Measurements from ENCODE around the gene ASB2.

ASB2 gene

GRCh38 chr14:93981316-93982229, 5.2 kb upstream of the ASB2 start:
- no peak for DNase-seq

DNA sequence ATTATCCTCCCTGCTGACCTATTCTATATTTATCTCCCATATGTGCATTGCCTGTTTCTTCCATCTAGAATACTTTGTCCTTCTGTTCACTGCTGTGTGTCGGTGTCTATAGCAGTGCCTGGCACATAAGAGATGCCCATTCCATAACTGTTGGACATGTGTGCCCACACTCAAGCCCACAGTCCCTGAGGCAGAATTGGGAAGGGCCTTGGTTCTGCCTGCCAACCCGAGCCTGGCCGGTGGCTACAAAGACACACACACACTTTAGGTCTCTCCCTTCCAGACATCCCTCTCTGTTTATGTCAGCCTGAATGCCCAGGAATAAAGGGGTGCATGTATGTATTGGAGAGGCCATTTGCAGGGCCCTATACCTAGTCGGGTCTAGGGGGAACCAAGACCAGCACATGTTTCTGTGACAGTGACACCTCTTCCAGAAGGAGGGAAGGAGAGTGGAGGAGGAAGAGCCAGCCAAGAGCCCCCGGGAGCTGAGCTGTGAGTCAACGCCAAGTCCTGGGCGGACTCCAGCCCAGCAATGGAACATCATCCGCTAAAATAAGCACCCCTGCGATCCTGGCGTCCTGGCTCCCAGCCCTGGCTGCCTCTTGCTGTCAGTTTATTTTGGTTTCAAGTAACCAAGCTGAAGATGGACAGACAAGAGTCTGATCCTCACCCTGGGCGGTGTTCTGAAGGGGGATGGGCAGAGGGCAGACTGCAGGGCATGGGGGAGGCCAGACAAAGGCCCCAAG, 4.3 kb upstream of the ASB2 start:
- peak in 9 of 56 donors; percentile 11 to 31 (median 13) for DNase-seq

GRCh38 chr14:93978735-93979134, 2.4 kb upstream of the ASB2 start:
- DNase-seq: no peak

DNA sequence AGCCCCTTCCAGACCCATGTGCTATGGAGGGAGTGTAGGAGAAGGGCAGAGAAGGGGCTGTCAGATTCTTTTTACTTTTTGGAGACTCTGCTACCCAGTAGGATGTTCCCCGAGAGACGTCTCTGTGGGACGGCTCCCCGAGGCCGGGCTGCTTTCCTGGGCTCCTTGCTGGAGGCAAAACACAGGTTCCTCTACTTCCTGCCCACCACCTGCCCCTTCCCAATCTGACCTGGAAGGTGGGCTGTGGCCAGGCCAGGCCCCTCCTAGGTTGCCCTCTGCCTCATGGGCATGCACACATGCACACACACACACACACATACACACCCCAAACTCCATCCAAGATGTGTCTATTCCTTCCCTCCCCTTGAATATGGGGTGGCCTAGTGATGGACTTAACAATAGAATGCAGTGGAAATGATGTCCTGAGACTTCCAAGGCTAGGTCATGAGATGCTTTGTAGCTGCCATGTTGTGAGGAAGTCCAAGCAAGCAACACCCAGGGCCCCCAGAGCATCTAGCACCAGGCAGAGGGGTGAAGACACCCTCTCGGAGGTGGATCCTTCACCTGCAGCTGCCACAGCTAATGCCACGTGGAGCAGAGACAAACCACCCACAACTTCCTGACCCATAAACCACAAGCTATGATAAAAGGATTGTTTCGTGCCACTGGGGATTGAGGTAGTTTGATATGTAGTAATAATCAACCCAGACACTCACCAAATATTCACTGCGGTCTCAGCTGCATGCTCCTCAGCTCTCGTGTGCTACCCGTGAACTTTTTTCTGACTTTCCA, 1.6 kb upstream of the ASB2 start:
- no peak for DNase-seq

GRCh38 chr14:93977171-93977570, 801 bp upstream of the ASB2 start:
- no peak for DNase-seq

- DNase-seq: peak in 2 of 56 donors; percentile 27 to 48
These were observed 436 bp downstream of the ASB2 start for GRCh38 chr14:93975791-93976476.

DNA sequence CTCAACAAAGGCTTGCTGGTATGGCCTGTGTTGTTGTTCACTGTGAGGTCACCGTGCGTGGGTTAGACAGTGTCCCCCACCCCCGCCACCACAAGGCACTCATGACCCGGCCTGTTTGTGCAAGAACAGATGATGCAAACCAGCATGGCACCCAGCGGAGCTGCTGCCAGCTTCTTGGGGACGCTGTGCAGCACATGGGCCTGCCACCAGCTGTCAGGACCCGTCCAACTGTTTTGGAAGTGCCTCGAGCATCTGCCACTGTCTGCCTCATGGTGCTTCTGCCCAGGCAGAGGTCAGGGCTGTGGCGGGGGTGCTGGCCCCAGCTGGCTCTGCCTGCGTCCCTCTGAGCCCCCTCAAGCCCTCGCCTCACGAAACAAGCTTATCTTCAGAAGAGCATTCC, 1.5 kb downstream of the ASB2 start:
- DNase-seq: peak in 7 of 56 donors; percentile 15 to 51 (median 36)

DNA sequence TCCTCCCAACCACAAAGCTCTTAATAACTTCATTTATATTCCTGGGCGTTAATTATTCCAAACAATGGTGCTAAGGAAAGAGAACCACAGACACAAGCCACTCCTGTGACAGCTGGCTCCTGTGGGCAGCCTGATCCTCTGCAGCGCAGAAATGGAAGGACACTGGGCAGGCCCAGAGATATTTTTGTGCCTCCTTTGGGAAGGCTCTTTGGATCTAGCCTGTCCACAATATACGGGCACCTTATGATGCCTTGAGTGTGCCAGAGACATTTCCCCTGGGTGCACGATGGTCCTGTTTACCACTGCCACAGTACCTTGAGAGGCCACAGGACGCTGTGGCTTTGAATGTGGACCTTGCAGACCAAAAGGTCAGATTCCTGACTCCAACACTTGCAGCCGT, 2.1 kb downstream of the ASB2 start:
- DNase-seq: no peak

DNA sequence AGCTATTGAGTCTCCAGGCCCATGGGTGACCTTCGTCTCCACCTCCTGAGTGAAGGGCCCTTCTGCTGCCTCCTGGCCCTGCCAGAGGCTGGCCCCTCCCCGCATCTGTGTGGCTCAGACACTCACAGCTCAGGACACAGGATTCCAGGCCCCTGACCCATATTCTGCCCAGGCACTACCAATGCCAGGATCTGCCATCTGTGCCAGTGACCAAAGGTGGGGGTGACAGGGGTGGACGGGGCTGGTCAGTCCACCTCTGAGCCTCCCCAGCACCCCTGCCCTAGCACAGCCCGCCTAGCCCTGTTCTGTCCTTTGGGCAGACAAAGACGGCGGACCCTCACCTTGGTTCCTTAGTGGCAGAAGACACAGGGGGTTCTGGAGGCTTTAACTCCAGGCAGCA, 2.8 kb downstream of the ASB2 start:
- no peak for DNase-seq

DNA sequence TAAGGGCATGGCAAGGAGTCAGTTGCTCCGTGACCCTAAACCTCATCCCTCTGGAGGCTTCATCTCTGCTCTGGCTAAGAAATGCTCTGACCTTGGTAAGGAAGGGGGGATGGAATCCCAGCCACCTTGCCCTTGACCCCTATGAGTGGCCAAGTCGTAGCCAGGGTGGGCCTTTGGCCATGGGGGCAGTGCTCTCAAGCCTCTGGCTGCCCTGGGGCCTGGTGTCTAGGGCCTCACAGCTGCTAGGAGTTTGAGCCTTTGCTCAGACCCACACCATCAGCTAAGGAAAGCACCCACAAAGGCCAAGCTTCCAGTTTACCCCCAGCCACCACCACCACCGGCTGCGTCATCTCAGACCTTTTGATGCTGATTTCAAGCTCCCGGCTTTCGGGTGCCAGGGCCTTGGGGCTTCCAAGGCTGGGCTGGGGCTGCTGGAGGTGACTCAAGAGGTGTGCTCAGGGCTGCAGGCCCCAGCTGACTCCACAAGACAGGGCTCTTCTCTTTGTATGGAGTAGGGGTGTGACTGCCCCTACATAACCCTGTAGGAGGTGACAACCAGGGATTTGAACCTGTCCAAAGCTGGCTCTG, 3.7 kb downstream of the ASB2 start:
- no peak for DNase-seq

DNA sequence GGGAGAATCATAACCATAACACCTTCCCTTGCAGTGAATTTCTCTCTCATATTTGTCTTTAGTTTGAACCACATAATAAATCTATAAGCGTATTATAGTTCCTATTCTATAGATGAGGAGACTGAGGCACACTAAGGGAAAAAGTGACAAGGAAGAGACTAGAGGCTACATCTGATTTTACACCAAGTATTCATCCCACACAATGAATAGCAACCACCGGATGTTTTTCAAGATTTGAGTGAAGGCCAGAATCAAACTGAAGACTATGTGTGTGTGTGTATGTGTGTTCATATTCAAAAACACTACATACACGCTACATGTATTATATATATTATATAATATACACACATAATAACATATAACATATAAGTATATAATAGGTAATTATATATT, 4.7 kb downstream of the ASB2 start:
- DNase-seq: no peak

- DNase-seq: no peak
These were observed 5.3 kb downstream of the ASB2 start for GRCh38 chr14:93970965-93971634.

DNA sequence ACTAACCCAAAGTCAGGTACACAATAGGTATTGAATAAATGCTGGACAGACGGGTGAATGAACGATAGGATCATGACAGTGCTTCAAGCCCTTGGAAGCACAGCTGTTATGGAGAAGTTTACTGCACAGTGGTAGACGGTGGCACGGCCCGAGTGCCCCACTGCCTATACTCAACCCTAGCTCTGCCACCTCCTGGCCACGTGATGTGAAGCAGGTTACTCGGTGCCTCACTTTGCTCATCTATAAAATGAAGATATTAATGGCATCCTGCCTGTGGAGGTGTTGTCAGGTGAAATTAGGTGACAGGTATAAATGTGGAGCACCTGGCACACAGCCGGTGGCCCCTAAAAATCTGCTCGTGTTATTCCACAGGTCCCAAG, 5.8 kb downstream of the ASB2 start:
- DNase-seq: peak in 1 of 56 donors; percentile 16

DNA sequence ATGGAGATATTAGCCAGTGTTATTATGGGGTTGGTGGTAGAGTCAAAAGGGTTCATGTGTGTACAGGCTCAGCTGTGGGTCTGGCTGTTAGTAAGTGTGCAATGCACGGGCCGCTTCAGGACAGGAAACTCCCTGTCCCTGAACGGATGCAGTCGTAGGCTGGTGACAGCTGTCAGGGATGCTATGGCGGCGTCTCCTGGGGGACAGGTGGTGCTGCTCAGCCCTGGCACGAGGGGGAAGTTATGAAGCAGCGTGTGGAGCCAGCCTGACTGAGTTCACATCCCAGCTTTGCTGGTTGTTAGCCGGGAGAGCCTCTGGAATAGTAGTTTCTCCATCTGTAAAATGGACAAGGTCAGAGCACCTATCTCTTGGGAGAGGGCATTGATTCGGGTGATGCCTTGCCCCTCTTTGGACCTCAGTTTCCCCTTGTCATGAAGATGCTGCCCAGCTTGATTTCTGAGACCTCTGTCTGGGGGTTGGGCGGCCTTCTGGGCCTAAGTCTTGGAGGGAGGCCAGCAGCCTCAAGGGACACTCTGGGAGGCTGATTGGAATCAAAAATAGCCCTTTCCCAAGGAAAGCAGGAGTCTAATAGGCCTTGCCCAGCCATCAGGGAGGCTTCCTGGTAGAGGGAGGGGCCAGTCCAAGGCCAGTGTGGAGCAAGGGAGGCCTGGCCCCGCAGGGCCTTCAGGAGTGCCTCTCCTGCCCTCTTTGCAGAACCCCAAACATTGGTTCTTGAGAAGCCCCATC, 7.1 kb downstream of the ASB2 start:
- DNase-seq: no peak

- DNase-seq: no peak
These were observed 8.6 kb downstream of the ASB2 start for GRCh38 chr14:93967637-93968250.

DNA sequence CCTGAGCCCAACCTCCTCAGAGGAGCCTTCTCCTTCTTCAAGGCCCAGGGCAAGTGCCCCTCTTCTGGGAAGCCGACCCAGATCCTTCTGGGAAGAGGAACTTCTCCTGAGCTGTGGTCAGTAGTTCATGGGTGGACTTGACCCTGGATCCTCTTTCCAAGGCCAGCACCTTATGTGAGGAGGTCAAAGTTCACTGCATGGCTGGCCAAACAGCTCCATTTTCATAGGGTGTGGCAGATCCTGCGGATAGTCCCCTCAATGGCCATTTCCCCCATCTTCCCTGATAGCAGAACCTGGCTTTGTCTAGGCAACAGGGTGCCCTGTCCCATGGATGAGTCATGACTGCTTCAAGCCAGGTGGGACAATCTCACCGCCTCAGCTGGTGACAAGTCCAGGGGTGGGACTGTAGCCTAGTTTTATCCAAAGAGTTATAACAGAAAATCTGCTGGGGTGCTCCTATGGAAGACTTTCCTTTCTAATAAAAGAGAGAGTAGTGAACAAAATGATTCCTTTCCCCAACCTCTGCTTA, 10.4 kb downstream of the ASB2 start:
- no peak for DNase-seq

DNA sequence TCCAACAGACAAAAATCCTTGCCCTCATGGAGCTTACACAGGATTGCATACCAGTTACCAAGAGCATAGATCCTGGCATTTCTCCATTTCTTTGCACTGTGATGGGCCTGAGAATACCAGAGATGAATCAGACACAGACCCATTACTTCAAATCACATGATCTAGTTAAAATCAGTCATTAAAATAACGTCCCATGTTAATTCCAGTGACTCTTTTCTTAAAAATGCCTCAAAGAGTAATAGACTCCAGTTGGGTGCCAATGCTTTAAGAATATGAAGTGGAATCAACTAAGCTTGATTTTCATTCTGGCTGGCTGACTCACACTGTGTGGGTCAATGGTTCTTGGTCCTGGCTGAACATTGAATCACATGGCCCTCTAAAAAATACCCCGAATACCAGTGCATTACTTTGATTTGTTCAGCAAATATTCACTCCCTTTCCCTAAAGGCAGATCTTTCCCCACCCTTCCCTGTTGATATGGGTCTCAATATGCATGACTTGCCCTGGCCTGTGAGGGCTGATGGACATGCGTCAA, 11.0 kb downstream of the ASB2 start:
- no peak for DNase-seq

DNA sequence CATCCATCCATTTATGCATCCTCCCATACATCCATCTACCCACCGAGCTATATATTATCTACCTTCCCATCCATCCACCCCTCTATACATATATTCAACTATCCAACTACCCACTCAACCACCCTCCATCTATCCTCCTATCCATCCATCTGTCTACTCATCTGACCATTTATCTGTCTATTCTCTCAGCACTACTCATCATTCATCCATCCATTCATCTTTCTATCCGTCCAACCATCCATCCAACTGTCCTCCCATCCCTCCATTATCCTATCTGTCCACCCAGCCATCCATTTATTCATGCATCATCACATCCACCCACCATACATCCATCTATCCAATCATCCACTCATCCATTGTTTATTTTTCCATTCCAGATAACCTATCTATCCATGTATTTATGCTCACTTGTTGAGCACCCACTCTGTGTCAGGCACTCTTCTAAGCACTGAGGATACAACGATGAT, 11.5 kb downstream of the ASB2 start:
- no peak for DNase-seq

Data from amygdala (tissue), 56 donors.